GM12878 (cell line): Measurements from ENCODE around the gene TRAPPC2B. TPM values are rescaled to one million over a fixed set of nuclear protein-coding genes. Genes with fewer than 3 reads are reported as not detected.
A peak's percentile ranks its signal among the peaks of the same experiment; 100 is the strongest.

Experiments
- ATAC-seq: fragments of 200-7000 bp; cut with Tn5 transposase; 3 replicates; pipeline ENCODE4 v1.9.1; 2020; ENCODE audit warnings: mild to moderate bottlenecking, moderate library complexity
- BruUV-seq: library from RNA; stranded (reverse); fragments of 400-500 nt; replicated peaks from 2 replicates; lab custom pipeline; 2021; lab: Mats Ljungman, UMichigan
- CTCF ChIA-PET: fragments of 300-600 bp; sonication (Branson Sonifier 250); formaldehyde crosslinking; extraction: SDS; loops from one replicate; lab custom pipeline; 2021; ENCODE audit warnings: inconsistent platforms; lab: Yijun Ruan, JAX
- POLR2A ChIA-PET: fragments of 350-600 bp; formaldehyde crosslinking; extraction: SDS; loops from one replicate; lab custom pipeline; 2021; ENCODE audit warnings: inconsistent platforms; lab: Charles Lee
- RAD21 ChIA-PET: fragments of 300-600 bp; sonication (Branson Sonifier 250); formaldehyde crosslinking; loops from one replicate; lab custom pipeline; 2023; ENCODE audit warnings: antibody characterized with exemption; ENCODE audit not compliant: unreplicated experiment; lab: Charles Lee
- SMC1A ChIA-PET: fragments of 300-600 bp; sonication (Branson Sonifier 250); formaldehyde crosslinking; loops from one replicate; lab custom pipeline; 2023; ENCODE audit not compliant: unreplicated experiment, uncharacterized antibody; lab: Charles Lee
- DNase-seq: peaks from one replicate; pipeline ENCODE4 v3.0.0-alpha.2; 2011; ENCODE audit warnings: low read depth, low spot score
- FAIRE-seq: peaks from 3 replicates; lab custom pipeline; 2011; peaks lifted over from hg19 to GRCh38; lab: Jason Lieb, UNC
- H2AFZ ChIP-seq: 2 replicates; pipeline ENCODE4 v1.6.0; 2011; ENCODE audit warnings: low read depth, low read length, control low read depth; ENCODE audit not compliant: control insufficient read depth
- H3K27ac ChIP-seq: 2 replicates; pipeline ENCODE4 v1.5.1; 2011; ENCODE audit warnings: control low read depth; ENCODE audit not compliant: control insufficient read depth, insufficient read depth
- H3K27me3 ChIP-seq, 2 experiments: replicated peaks in 1 of 2; 2 replicates each; pipeline versions ENCODE4 v1.6.0 to v1.6.1; 2011; ENCODE audit warnings: low read length in 1 of 2; ENCODE audit not compliant: control insufficient read depth in 2 of 2, insufficient read depth in 2 of 2
- H3K36me3 ChIP-seq, 2 experiments: 2 replicates each; pipeline ENCODE4 v1.5.1; 2011; ENCODE audit warnings: low read length in 1 of 2; ENCODE audit not compliant: control insufficient read depth in 2 of 2, insufficient read depth in 2 of 2
- H3K4me1 ChIP-seq: 2 replicates; pipeline ENCODE4 v1.6.1; 2011; ENCODE audit warnings: mild to moderate bottlenecking, low read length, moderate library complexity, mixed read lengths; ENCODE audit not compliant: control insufficient read depth, insufficient read depth
- H3K4me2 ChIP-seq: 2 replicates; pipeline ENCODE4 v1.6.0; 2011; ENCODE audit warnings: control low read depth; ENCODE audit not compliant: control insufficient read depth, insufficient read depth
- H3K4me3 ChIP-seq: fragments of 200-600 bp; sonication (generic); 2 replicates; pipeline ENCODE4 v1.5.1; 2016
- H3K79me2 ChIP-seq: 2 replicates; pipeline ENCODE4 v1.6.0; 2011; ENCODE audit warnings: low read length; ENCODE audit not compliant: control insufficient read depth, insufficient read depth
- H3K9ac ChIP-seq: 2 replicates; pipeline ENCODE4 v1.8.0; 2011; ENCODE audit warnings: low read length, control low read depth, mixed read lengths; ENCODE audit not compliant: control insufficient read depth, insufficient read depth
- H3K9me3 ChIP-seq: replicated peaks from 3 replicates; pipeline ENCODE4 v1.5.1; 2011; ENCODE audit warnings: mild to moderate bottlenecking, low read length; ENCODE audit not compliant: control insufficient read depth, insufficient read depth
- H4K20me1 ChIP-seq: 2 replicates; pipeline ENCODE4 v1.6.0; 2011; ENCODE audit not compliant: control insufficient read depth, insufficient read depth
- BCL3 ChIP-seq: IDR thresholded peaks from 2 replicates; pipeline ENCODE4 v1.6.1; 2011; ENCODE audit warnings: borderline replicate concordance, low read depth, mild to moderate bottlenecking, moderate library complexity, low read length; ENCODE audit not compliant: insufficient read depth, poor library complexity, severe bottlenecking
- BRCA1 ChIP-seq: IDR thresholded peaks from 2 replicates; pipeline ENCODE4 v1.6.1; 2011; ENCODE audit warnings: low read depth, low read length, improper control_type of control experiment
- GABPA ChIP-seq: IDR thresholded peaks from 2 replicates; pipeline ENCODE4 v1.6.1; 2014; ENCODE audit warnings: antibody characterized with exemption, low read depth, mild to moderate bottlenecking, inconsistent platforms
- HSF1 ChIP-seq: fragments of 150-350 bp; IDR thresholded peaks from 2 replicates; pipeline ENCODE4 v1.6.1; 2014; ENCODE audit warnings: mild to moderate bottlenecking, low read depth, low read length
- IRF5 ChIP-seq: fragments of 450-650 bp; IDR thresholded peaks from 2 replicates; pipeline ENCODE4 v1.6.1; 2017; ENCODE audit warnings: borderline replicate concordance
- KAT2A ChIP-seq: conservative IDR thresholded peaks from 2 replicates; pipeline ENCODE4 v1.6.1; 2011; ENCODE audit warnings: low read depth, low read length; ENCODE audit not compliant: control insufficient read depth
- NFIC ChIP-seq: IDR thresholded peaks from 2 replicates; pipeline ENCODE4 v1.6.1; 2012; ENCODE audit warnings: low read depth, mild to moderate bottlenecking, inconsistent platforms, low read length, moderate library complexity
- NR2C2 ChIP-seq: IDR thresholded peaks from 2 replicates; pipeline ENCODE4 v1.6.1; 2011; ENCODE audit warnings: borderline replicate concordance, low read depth; ENCODE audit not compliant: control insufficient read depth, insufficient read length
- SUZ12 ChIP-seq: fragments of 200-600 bp; sonication (generic); IDR thresholded peaks from one replicate; pipeline ENCODE4 v1.6.1; 2018; ENCODE audit warnings: antibody characterized with exemption, mild to moderate bottlenecking; ENCODE audit not compliant: unreplicated experiment
- TCF12 ChIP-seq: IDR thresholded peaks from 2 replicates; pipeline ENCODE4 v1.6.1; 2011; ENCODE audit warnings: low read depth, mild to moderate bottlenecking, low read length
- WGBS: methylation state at CpG from one replicate; pipeline ENCODE4 v1.1.6; 2016; ENCODE audit warnings: low lambda C conversion rate; ENCODE audit not compliant: insufficient replicate concordance, insufficient coverage; ENCODE audit errors: missing lambda C conversion rate; 5-methylcytosine and 5-hydroxymethylcytosine counted together
- in situ Hi-C: fragments of 300-500 bp; cut with MboI; formaldehyde crosslinking; loops from 9 replicates; pipeline ENCODE4 v1.14.3; 2018; ENCODE audit warnings: mixed read lengths
- intact Hi-C: fragments of 100-400 bp; cut with micrococcal nuclease; formaldehyde crosslinking; loops from one replicate; pipeline ENCODE4 v1.14.2; 2022; ENCODE audit not compliant: unreplicated experiment
- polyA plus RNA-seq, 11 experiments: library from polyadenylated mRNA; depleted of rRNA in 4 of 11; unstranded in 6 of 11; stranded (reverse) in 5 of 11; fragments of >200 nt; fragmentation: Nextera tagmentation in 4 of 11; fragmentation: Illumina TruSeq in 1 of 11; extraction: Ambion mirVana in 4 of 11; extraction: Trizol in 1 of 11; gene quantifications; 1 replicate in 1 of 11; 2 replicates in 10 of 11; pipeline versions ENCODE4 v1.2.1 to v1.2.3, GENCODE V29; 2011 to 2016; ENCODE audit warnings: inconsistent platforms in 2 of 11, missing spikeins in 2 of 11, low read depth in 1 of 11
- total RNA-seq, 4 experiments: library from RNA; depleted of rRNA in 3 of 4; stranded (reverse); fragments of >200 nt in 3 of 4; fragmentation: Illumina TruSeq in 1 of 4; extraction: Trizol in 1 of 4; gene quantifications; 2 replicates each; pipeline versions ENCODE4 v1.2.1 to v1.2.3, GENCODE V29; 2013 to 2021
- TF ChIP-seq, protein P1 (sequence below): IDR thresholded peaks from 2 replicates; pipeline ENCODE4 v1.6.1; 2012; ENCODE audit warnings: low read depth, low read length, improper control_type of control experiment
- TF ChIP-seq, protein P2 (sequence below): fragments of 450-650 bp; formaldehyde crosslinking; IDR thresholded peaks from 2 replicates; pipeline ENCODE4 v1.4.0; 2020; ENCODE audit warnings: mild to moderate bottlenecking, moderate library complexity

The TRAPPC2B gene
- total and polyA plus RNA-seq, 10 of the 15 experiments (the other 5 are each of a cell fraction or from before 2014, with no cell fraction given): 10.6 to 86.4 (median 25.6) TPM

GRCh38 chr19:57359300-57359699 is 4.1 kb upstream of the TRAPPC2B start (continued):
- no peak for TF ChIP-seq BRCA1
- TF ChIP-seq NFIC: no peak
- no peak for TF ChIP-seq HSF1
- TF ChIP-seq, protein P1, sequence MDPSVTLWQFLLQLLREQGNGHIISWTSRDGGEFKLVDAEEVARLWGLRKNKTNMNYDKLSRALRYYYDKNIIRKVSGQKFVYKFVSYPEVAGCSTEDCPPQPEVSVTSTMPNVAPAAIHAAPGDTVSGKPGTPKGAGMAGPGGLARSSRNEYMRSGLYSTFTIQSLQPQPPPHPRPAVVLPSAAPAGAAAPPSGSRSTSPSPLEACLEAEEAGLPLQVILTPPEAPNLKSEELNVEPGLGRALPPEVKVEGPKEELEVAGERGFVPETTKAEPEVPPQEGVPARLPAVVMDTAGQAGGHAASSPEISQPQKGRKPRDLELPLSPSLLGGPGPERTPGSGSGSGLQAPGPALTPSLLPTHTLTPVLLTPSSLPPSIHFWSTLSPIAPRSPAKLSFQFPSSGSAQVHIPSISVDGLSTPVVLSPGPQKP: no peak

GRCh38 chr19:57362419-57362818 is 932 bp upstream of the TRAPPC2B start:
- ChIA-PET CTCF (interaction anchor here (0.6 to 1.9 kb wide), 5 partner anchors 11 to 44 kb away, joined by 3 to 6 read pairs (median 5); partner anchors contain the start of genes ZNF304, ZNF543 and ZNF548), RAD21 (interaction anchor here (1.6 kb wide), 1 partner anchor 12 kb away, joined by 5 read pairs; the partner anchor contains the start of gene ZNF304), POLR2A (interaction anchor here (1.4 kb wide), 2 partner anchors 12 to 26 kb away, joined by 4 to 5 read pairs; partner anchors contain the start of gene ZNF304), SMC1A (interaction anchor here (0.6 to 1.6 kb wide), 3 partner anchors 9 to 48 kb away, joined by 3 to 4 read pairs (median 3); no protein-coding TSS in a partner anchor)
- Histone ChIP-seq H3K4me1 (no peaks in the 10 kb centered on the region), H4K20me1 (no peaks in the 10 kb centered on the region), H3K4me3 (peak overlapping the region; percentile 64), H2AFZ (peak overlapping the region; percentile 99), H3K27ac (peak overlapping the region; percentile 78; the same call in 1 of the 2 replicates), H3K9ac (no peak overlapping the region; the same call in 1 of the 2 replicates), H3K27me3 (no peaks in the 10 kb centered on the region), H3K79me2 (peaks cover 5% of the 10 kb centered on the region), H3K36me3 (peaks cover 0 to 4% of the 10 kb centered on the region in 2 experiments; a peak in 3 of 4 replicates), H3K9me3 (peaks cover 3% of the 10 kb centered on the region; the same call in 1 of the 3 replicates), H3K4me2 (peak overlapping the region; percentile 90)
- WGBS: 80% methylated on average over 2 of the region's 2 CpGs
- DNase-seq (no peak), FAIRE-seq (no peak), ATAC-seq (no peak)
- no TSS peak for BruUV-seq
- intact Hi-C loops (no loop called here), in situ Hi-C loops (no loop called here)
- TF ChIP-seq NR2C2 (no peak), IRF5 (no peak), TCF12 (no peak), GABPA (no peak), KAT2A (no peak), BCL3 (no peak), SUZ12 (no peak)
- TF ChIP-seq, protein P2, sequence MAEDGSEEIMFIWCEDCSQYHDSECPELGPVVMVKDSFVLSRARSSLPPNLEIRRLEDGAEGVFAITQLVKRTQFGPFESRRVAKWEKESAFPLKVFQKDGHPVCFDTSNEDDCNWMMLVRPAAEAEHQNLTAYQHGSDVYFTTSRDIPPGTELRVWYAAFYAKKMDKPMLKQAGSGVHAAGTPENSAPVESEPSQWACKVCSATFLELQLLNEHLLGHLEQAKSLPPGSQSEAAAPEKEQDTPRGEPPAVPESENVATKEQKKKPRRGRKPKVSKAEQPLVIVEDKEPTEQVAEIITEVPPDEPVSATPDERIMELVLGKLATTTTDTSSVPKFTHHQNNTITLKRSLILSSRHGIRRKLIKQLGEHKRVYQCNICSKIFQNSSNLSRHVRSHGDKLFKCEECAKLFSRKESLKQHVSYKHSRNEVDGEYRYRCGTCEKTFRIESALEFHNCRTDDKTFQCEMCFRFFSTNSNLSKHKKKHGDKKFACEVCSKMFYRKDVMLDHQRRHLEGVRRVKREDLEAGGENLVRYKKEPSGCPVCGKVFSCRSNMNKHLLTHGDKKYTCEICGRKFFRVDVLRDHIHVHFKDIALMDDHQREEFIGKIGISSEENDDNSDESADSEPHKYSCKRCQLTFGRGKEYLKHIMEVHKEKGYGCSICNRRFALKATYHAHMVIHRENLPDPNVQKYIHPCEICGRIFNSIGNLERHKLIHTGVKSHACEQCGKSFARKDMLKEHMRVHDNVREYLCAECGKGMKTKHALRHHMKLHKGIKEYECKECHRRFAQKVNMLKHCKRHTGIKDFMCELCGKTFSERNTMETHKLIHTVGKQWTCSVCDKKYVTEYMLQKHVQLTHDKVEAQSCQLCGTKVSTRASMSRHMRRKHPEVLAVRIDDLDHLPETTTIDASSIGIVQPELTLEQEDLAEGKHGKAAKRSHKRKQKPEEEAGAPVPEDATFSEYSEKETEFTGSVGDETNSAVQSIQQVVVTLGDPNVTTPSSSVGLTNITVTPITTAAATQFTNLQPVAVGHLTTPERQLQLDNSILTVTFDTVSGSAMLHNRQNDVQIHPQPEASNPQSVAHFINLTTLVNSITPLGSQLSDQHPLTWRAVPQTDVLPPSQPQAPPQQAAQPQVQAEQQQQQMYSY (CRISPR knock-in tag): no peak
